Right forelimb (tissue), 1 donor: Measurements from ENCODE around the gene MATCAP1.
A peak's percentile ranks its signal among the peaks of the same experiment; 100 is the strongest.

Experiments
- DNase-seq: peaks from one replicate; pipeline ENCODE4 v3.0.0-alpha.2; 2018

The MATCAP1 gene

DNA sequence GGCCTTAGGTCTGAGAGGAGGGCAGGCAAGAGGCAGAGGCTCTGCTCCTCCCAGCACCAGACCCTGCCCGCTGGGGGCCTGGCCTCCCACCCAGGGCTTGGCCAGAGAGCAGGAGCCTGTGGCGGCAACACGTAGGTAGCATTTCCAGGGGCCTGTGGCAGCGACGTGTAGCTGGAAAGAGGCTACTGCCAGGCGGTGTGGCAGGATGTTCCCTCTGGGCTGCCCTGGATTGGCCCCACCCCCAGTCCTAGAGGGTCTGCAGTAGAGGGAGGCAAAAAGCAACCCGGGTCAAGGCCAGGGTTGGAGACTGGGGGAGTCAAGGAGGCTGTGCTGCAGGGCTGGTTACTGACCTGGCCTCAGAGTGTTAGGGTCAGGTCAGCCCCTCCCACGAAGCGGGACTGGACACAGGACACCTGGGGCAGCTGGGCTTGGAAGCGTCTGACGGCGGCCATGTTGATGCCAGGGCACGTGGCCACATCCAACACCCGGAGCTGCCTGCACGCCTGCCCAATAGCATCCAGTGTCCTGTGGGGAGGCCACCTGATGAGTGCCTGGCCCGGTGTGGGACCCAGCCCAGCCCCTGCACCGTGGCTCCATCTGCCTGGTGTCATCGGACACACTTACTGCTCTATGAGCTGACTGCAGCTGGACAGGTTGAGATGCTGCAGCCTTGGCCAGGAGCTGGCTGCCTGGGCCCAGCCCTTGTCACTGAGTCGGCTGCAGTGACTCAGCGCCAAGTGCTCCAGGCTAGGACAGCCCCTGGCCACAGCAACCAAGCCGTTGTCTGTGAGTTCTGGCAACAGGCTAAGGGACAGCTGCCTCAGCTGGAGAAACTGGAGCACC is 23.7 kb upstream of the MATCAP1 start:
- no peak for DNase-seq

- DNase-seq: no peak
These were observed 23.1 kb upstream of the MATCAP1 start for GRCh38 chr16:67206838-67207248.

DNA sequence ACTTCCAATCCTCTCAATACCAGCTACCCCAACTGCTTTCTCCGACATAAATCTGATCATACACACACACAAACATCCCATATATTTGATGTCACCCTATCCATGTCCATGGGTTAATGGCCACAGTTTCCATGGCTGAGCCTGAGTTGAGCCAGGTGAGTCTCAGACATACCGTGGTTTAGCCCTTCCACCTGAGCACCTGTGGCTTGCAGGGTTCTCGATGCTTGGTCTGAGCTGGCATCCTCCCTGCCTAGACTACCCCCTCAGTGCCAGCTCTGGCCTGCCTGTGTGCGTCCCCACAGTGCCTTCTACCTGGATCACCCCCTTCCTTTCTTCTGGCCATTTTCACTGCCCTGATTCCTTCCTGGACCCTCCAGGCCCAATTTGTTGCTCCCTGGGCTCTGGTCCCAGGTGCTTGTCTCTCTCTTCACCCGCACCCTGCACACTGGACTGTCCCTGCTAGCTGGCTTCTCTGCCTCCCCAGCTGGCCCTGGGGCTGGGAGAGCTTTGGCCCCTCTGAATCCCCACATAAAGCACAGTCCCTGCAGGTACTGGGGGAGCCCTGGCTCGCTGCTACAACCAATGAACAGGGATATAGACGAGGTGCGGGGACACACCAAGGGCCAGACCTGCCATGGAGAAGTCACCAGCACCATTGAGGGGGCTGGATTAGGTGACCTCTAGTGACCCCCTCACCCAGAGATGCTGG is 22.5 kb upstream of the MATCAP1 start:
- no peak for DNase-seq

GRCh38 chr16:67204076-67204475 is 20.3 kb upstream of the MATCAP1 start:
- no peak for DNase-seq

GRCh38 chr16:67202956-67203493 is 19.3 kb upstream of the MATCAP1 start:
- DNase-seq: no peak

GRCh38 chr16:67202426-67202825 is 18.7 kb upstream of the MATCAP1 start:
- no peak for DNase-seq

GRCh38 chr16:67201411-67202345 is 17.9 kb upstream of the MATCAP1 start:
- no peak for DNase-seq

DNA sequence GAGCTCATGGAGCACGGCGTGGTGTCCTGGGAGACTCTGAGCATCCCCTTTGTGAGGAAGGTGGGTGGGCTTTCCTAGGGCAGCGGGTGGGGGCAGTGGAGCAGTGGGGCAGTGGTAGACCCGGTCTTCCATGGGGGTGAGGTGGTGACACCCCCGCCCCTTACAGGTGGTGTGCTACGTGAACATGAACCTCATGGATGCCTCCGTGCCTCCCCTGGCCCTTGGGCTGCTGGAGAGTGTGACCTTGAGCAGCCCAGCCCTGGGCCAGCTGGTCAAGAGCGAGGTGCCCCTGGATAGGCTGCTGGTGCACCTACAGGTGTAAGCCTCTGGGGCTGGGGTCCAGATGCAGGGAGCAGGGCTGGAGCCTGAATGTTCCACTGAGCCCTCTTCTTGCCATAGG is 16.7 kb upstream of the MATCAP1 start:
- DNase-seq: no peak

DNA sequence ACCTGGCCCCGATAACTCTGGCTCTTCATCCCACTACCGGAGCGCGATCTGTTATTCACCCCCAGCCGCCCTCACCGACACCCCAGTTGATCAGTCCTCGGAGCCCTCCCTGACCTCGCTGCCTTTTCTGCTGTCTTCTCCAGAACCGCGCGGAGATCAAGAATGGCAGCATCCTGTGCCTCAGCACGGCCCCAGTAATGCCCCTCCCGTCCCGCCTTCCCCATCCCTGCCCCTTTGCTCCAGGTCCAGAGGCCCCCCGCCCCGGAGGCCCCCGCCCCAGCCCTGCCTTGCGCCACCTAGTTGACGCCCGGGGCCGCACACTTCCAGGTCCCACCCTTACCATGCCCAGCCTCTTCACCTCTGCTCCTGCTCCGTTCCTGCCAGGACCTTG is 16.0 kb upstream of the MATCAP1 start:
- DNase-seq: no peak

GRCh38 chr16:67199011-67199807 is 15.4 kb upstream of the MATCAP1 start, which contains the start of gene ELMO3:
Gene ELMO3, plus strand, starts transcription at chr16:67199131. Its CDS starts 196 bp downstream, at chr16:67199327.
- DNase-seq: no peak

GRCh38 chr16:67198238-67198734 is 14.5 kb upstream of the MATCAP1 start:
- DNase-seq: no peak

DNA sequence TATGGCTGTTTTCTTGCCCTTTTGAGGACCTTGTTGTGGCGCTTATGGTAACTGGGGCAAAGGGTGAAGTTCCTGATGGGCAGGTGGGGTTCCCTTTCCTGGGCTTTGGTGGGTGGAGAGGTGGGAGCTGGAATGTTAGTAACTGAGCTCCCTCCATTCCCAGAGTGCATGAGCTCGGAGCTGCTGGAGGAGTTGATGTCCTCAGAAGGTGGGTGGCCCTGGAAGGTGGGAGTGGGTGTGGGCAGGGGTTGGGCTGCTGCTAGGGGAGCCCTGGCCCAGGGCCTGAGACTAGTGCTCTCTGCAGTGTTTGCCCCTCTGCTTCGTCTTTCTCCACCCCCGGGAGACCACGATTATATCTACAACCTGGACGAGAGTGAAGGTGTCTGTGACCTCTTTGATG is 13.9 kb upstream of the MATCAP1 start:
- no peak for DNase-seq

DNA sequence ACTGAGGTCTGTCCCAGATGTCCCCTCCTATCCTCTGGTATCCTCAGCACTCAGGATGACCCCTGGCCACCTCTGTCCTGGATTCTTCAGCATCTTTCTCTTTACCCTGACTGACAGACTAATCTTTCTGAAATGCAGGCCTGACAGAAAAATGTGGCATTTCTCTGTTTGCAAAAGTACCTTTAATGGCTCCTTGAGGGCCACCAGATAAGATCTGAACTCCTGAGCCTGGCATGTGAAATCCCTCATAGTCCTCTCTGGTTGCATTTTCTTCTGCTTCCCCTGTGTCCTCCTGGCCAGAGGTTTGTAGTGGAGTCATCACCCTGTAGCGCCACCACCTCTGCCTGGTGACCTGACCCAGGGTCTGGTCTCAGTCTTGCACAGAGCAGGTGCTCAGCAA is 13.1 kb upstream of the MATCAP1 start:
- DNase-seq: no peak

GRCh38 chr16:67195676-67196075 is 11.9 kb upstream of the MATCAP1 start:
- DNase-seq: no peak

DNA sequence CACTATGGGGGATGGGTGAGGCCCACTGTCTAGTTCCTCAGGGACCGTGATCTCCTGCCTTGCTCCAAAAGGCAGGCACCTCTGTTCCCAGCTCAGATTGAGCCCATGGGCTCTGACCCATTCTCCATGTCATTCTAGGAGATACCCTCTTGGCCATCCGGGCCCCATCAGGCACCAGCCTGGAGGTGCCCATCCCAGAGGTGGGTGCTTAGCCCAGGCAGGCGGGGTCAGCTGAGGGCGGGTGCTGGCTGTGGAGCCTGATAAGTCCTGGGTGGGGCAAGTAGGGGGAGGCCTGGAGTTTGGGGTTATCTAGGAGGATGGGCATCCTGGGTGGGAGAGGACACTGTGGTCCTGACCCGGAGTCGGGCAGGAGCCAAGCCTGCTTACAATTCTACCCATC is 10.5 kb upstream of the MATCAP1 start:
- DNase-seq: no peak

- no peak for DNase-seq
These were observed 9.8 kb upstream of the MATCAP1 start for GRCh38 chr16:67193536-67193935.

GRCh38 chr16:67192781-67193361 is 9.1 kb upstream of the MATCAP1 start:
- no peak for DNase-seq

DNA sequence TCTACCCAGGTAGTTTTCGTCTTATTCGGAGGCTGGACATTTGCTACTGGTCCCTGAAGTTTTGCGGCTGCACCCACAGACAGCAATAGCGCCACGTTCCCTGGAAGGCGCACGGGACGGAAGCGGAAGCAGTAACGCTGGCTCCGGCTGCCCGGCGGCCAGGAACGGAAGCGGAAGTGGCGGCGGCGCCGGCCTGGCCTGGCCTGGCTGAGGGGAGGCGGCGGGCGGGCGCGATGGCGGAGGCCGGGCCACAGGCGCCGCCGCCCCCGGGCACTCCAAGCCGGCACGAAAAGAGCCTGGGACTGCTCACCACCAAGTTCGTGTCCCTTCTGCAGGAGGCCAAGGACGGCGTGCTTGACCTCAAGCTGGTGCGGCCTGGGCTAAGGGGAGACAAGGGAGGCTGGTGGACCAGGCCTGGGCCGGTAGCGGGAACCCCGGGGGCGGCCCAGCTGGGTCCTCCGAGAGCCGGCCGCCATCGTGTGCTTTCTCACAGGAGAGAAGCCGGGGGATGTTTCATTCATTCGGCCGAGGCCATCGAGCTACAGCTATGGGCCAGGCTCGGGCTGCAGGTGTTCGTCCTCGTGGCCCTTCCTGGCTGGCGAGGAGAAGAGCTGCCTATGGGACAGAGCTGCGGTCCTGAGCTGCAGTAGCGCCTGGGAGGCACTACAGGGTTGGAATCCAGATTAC is 8.4 kb upstream of the MATCAP1 start, which contains the start of gene E2F4:
Gene E2F4 (plus strand): TSS at position 161 of the 687 bp plus-strand sequence. CDS start 73 bp downstream, at position 234.
- DNase-seq: peak; percentile 93

DNA sequence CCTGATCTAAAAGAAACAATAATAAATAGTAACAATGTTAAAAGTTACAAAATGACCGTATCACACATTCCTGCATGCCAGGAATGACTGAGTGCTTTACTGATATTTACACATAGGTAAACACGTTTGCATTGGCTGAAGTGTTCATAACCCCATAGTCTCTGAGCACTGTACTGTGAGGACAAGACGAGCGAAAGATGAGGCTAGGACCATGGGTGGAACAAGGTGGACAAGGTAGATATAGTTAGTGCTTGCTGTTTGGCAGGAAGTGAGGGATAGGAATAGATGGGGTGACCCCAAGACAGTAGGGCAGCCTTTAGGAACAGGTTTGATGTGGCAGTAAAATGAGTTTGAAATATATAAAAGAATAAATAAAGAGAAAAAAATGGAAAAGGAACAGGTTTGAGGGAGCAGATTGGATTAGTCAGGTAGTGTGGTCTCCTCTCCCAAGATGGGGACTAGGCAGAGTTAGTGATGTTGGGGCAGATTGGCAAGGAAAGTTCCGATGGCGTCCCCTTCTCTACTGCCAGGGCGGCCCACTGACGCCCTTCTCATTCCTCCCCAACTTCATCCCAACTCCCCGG is 7.7 kb upstream of the MATCAP1 start:
- DNase-seq: no peak
